SK-N-MC (cell line): ENCODE measurements around the gene ZDHHC22.

Source experiments
- EZH2 ChIP-seq: fragments of 200-600 bp; sonication (generic); IDR thresholded peaks from one replicate; pipeline ENCODE4 v1.6.1; 2017; ENCODE audit warnings: antibody characterized with exemption
- FOXP2 ChIP-seq: optimal IDR thresholded peaks from 2 replicates; pipeline ENCODE3; 2011; ENCODE audit warnings: mild to moderate bottlenecking, moderate library complexity; ENCODE audit not compliant: insufficient read depth; ENCODE audit errors: extremely low read length, control extremely low read depth
- POLR2AphosphoS5 ChIP-seq: IDR thresholded peaks from 2 replicates; pipeline ENCODE4 v1.6.1; 2012; ENCODE audit warnings: mild to moderate bottlenecking, low read depth, low read length, borderline replicate concordance

- TF ChIP-seq EZH2, result no peak
- TF ChIP-seq POLR2AphosphoS5, result no peak
- TF ChIP-seq FOXP2, result no peak
These were observed 4.6 kb upstream of the ZDHHC22 start for GRCh38 chr14:77145975-77146740.
